ENCODE measurements around the gene GTF2A1L.
"Not testable (repeated sequence)": the region's sequence is repeated elsewhere in the genome, so short reads cannot be mapped to it uniquely, and the experiment has no call there.

The GTF2A1L gene

GRCh38 chr2:48601349-48601748 is 16.3 kb upstream of the GTF2A1L start:
- DNase-seq (ENCODE audit: low read depth, low spot score), result no peak
- H3K4me3 ChIP-seq (ENCODE audit: low read length), result no peak overlapping the region

GRCh38 chr2:48605482-48606175 is 12.0 kb upstream of the GTF2A1L start:
- no peak overlapping the region for H3K4me3 ChIP-seq (ENCODE audit: low read length)
- DNase-seq (ENCODE audit: low read depth, low spot score), result no peak

- no peak for DNase-seq (ENCODE audit: low read depth, low spot score)
- H3K4me3 ChIP-seq (ENCODE audit: low read length), result no peak overlapping the region
Observed at GRCh38 chr2:48607307-48608014, 10.2 kb upstream of the GTF2A1L start.

GRCh38 chr2:48613211-48613610 is 4.4 kb upstream of the GTF2A1L start:
- no peak overlapping the region for H3K4me3 ChIP-seq (ENCODE audit: low read length)
- no peak for DNase-seq (ENCODE audit: low read depth, low spot score)

GRCh38 chr2:48614581-48614980 is 3.1 kb upstream of the GTF2A1L start:
- not testable (repeated sequence) for DNase-seq (ENCODE audit: low read depth, low spot score); H3K4me3 ChIP-seq (ENCODE audit: low read length)

GRCh38 chr2:48619526-48619925 is 1.9 kb downstream of the GTF2A1L start:
- DNase-seq (ENCODE audit: low read depth, low spot score), result no peak
- H3K4me3 ChIP-seq (ENCODE audit: low read length), result no peak overlapping the region

- DNase-seq (ENCODE audit: low read depth, low spot score), result no peak
- no peak overlapping the region for H3K4me3 ChIP-seq (ENCODE audit: low read length)
Observed at GRCh38 chr2:48620604-48621003, 2.9 kb downstream of the GTF2A1L start.

GRCh38 chr2:48622691-48623090 is 5.0 kb downstream of the GTF2A1L start:
- peak; percentile 42 for DNase-seq (ENCODE audit: low read depth, low spot score)
- not testable (repeated sequence) for H3K4me3 ChIP-seq (ENCODE audit: low read length)

GRCh38 chr2:48624696-48625095 is 7.0 kb downstream of the GTF2A1L start:
- H3K4me3 ChIP-seq (ENCODE audit: low read length), result no peak overlapping the region
- no peak for DNase-seq (ENCODE audit: low read depth, low spot score)

GRCh38 chr2:48626047-48626446 is 8.4 kb downstream of the GTF2A1L start:
- no peak overlapping the region for H3K4me3 ChIP-seq (ENCODE audit: low read length)
- DNase-seq (ENCODE audit: low read depth, low spot score), result no peak

GRCh38 chr2:48633143-48633542 is 15.5 kb downstream of the GTF2A1L start:
- no peak overlapping the region for H3K4me3 ChIP-seq (ENCODE audit: low read length)
- no peak for DNase-seq (ENCODE audit: low read depth, low spot score)

- no peak overlapping the region for H3K4me3 ChIP-seq (ENCODE audit: low read length)
- no peak for DNase-seq (ENCODE audit: low read depth, low spot score)
Observed at GRCh38 chr2:48635786-48636185, 18.1 kb downstream of the GTF2A1L start.

- no peak for DNase-seq (ENCODE audit: low read depth, low spot score)
- no peak overlapping the region for H3K4me3 ChIP-seq (ENCODE audit: low read length)
Observed at GRCh38 chr2:48638261-48638660, 20.6 kb downstream of the GTF2A1L start.

GRCh38 chr2:48651158-48651790 is 33.6 kb downstream of the GTF2A1L start:
- H3K4me3 ChIP-seq (ENCODE audit: low read length), result no peak overlapping the region
- DNase-seq (ENCODE audit: low read depth, low spot score), result no peak

- no peak for DNase-seq (ENCODE audit: low read depth, low spot score)
- no peak overlapping the region for H3K4me3 ChIP-seq (ENCODE audit: low read length)
Observed at GRCh38 chr2:48668992-48669391, 51.3 kb downstream of the GTF2A1L start.

GRCh38 chr2:48673581-48673980 is 55.9 kb downstream of the GTF2A1L start:
- no peak for DNase-seq (ENCODE audit: low read depth, low spot score)

GRCh38 chr2:48674933-48675332 is 57.3 kb downstream of the GTF2A1L start:
- DNase-seq (ENCODE audit: low read depth, low spot score), result no peak
- no peak overlapping the region for H3K4me3 ChIP-seq (ENCODE audit: low read length)

More at GRCh38 chr2:48673581-48673980, 55.9 kb downstream of the GTF2A1L start:
- H3K4me3 ChIP-seq (ENCODE audit: low read length), result no peak overlapping the region

GRCh38 chr2:48677450-48677849 is 59.8 kb downstream of the GTF2A1L start:
- H3K4me3 ChIP-seq (ENCODE audit: low read length), result no peak overlapping the region
- no peak for DNase-seq (ENCODE audit: low read depth, low spot score)

GRCh38 chr2:48685126-48685525 is 67.5 kb downstream of the GTF2A1L start:
- H3K4me3 ChIP-seq (ENCODE audit: low read length), result no peak overlapping the region
- DNase-seq (ENCODE audit: low read depth, low spot score), result no peak

GRCh38 chr2:48691935-48692691 is 74.5 kb downstream of the GTF2A1L start:
- no peak overlapping the region for H3K4me3 ChIP-seq (ENCODE audit: low read length)
- DNase-seq (ENCODE audit: low read depth, low spot score), result no peak
